Measurements from ENCODE around the gene KRT4. TPM values are rescaled to one million over a fixed set of nuclear protein-coding genes. Genes with fewer than 3 reads are reported as not detected.

Gene KRT4
- total and polyA plus RNA-seq, 2 experiments from 2014 or later = not detected

DNA sequence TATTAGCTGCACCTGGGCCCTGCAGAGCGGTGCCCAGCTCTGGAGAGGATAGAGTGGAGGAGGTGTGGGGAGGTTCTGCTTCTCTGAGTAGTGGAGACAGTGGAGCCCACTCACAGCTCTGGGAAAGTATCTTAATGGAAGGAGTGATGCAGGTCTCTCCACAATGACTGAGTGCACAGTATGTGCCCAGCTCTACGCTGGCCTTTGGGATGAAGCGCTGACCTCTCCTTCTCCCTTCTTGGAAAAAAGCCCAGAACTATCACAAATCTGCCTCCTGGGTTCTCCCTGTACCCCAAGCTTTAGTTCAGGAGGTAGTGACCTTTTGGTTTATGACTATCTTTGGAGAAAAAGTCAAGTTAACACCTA lies 17.5 kb downstream of the KRT4 start (continued):
- TF ChIP-seq, protein P1, sequence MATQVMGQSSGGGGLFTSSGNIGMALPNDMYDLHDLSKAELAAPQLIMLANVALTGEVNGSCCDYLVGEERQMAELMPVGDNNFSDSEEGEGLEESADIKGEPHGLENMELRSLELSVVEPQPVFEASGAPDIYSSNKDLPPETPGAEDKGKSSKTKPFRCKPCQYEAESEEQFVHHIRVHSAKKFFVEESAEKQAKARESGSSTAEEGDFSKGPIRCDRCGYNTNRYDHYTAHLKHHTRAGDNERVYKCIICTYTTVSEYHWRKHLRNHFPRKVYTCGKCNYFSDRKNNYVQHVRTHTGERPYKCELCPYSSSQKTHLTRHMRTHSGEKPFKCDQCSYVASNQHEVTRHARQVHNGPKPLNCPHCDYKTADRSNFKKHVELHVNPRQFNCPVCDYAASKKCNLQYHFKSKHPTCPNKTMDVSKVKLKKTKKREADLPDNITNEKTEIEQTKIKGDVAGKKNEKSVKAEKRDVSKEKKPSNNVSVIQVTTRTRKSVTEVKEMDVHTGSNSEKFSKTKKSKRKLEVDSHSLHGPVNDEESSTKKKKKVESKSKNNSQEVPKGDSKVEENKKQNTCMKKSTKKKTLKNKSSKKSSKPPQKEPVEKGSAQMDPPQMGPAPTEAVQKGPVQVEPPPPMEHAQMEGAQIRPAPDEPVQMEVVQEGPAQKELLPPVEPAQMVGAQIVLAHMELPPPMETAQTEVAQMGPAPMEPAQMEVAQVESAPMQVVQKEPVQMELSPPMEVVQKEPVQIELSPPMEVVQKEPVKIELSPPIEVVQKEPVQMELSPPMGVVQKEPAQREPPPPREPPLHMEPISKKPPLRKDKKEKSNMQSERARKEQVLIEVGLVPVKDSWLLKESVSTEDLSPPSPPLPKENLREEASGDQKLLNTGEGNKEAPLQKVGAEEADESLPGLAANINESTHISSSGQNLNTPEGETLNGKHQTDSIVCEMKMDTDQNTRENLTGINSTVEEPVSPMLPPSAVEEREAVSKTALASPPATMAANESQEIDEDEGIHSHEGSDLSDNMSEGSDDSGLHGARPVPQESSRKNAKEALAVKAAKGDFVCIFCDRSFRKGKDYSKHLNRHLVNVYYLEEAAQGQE (IDR thresholded peaks at IDR 0.05; ENCODE audit: unreplicated experiment) = no peak
- TF ChIP-seq, protein P2, sequence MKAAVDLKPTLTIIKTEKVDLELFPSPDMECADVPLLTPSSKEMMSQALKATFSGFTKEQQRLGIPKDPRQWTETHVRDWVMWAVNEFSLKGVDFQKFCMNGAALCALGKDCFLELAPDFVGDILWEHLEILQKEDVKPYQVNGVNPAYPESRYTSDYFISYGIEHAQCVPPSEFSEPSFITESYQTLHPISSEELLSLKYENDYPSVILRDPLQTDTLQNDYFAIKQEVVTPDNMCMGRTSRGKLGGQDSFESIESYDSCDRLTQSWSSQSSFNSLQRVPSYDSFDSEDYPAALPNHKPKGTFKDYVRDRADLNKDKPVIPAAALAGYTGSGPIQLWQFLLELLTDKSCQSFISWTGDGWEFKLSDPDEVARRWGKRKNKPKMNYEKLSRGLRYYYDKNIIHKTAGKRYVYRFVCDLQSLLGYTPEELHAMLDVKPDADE (IDR thresholded peaks at IDR 0.05) = no peak
- no peak for TF ChIP-seq ZNF114 (CRISPR knock-in tag; IDR thresholded peaks at IDR 0.05)

DNA sequence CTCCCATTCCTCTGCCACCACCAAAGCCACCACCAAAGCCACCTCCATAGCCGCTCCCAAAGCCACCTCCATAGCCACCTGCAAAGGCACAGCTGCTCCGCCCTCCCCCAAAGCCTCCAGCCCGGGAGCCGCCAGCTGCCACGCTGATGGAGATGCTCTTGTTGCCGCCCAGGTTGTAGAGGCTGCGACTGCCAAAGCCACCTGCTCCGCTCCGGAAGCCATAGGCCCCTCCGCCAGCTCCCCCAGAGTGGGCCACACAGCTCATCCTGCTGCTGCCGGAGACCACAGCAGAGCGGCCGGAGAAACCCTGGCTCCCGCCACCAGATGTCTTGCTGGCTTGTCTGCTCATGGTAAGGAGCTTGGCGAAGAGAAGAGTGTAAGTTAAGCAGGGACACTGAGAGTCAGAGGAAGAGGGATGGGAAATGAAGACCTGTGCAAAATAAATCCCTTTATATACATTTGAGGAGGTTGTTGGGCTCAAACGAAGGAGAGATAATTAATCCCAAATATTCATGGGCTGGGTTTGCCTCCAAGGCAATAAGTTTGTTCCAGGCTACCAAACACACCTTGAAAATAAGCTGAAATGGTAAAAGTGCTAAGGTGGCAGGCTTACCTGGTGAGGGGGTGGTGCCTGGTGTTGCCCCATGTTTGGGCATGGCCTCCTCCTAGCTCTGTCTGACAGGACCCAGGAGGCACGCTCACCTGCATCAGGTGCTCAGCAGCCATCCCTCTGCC lies 18.1 kb downstream of the KRT4 start, which contains the start of gene KRT3:
Gene KRT3 (minus strand): TSS at position 424 of the 735 bp plus-strand sequence. CDS start 75 bp downstream, at position 349.
- no peaks in the 10 kb centered on the region for H3K9me3 Mint-ChIP-seq
- H3K36me3 Mint-ChIP-seq (ENCODE audit: low read depth) = no peaks in the 10 kb centered on the region
- Histone ChIP-seq H3K27me3 (ENCODE audit: insufficient read depth) (no peaks in the 10 kb centered on the region), H4K20me1 (replicated peaks; ENCODE audit: insufficient read depth) (no peaks in the 10 kb centered on the region), H3K36me3 (ENCODE audit: insufficient read depth) (no peaks in the 10 kb centered on the region), H3K79me2 (replicated peaks; ENCODE audit: insufficient read depth) (no peaks in the 10 kb centered on the region), H2AFZ (no peak within 1 kb of the TSS), H3K9me2 (ENCODE audit: insufficient read depth) (peaks cover 7% of the 10 kb centered on the region), H3K4me2 (no peak within 1 kb of the TSS), H3F3A (replicated peaks; ENCODE audit: low read depth) (no peaks in the 10 kb centered on the region), H3K27ac (ENCODE audit: low read depth) (no peak within 1 kb of the TSS), H3K4me1 (ENCODE audit: insufficient read depth) (peaks cover 17% of the 10 kb centered on the region), H3K4me3 (no peak within 1 kb of the TSS)
- no peak within 1 kb of the TSS for H3K4me3 Mint-ChIP-seq
- ATAC-seq (no peak), DNase-seq (ENCODE audit: low spot score) (no peak)
- H3K27ac Mint-ChIP-seq = no peak within 1 kb of the TSS
- H3K4me1 Mint-ChIP-seq = peaks cover 15% of the 10 kb centered on the region
- H3K27me3 Mint-ChIP-seq (ENCODE audit: insufficient read depth, low read depth, poor library complexity) = peaks cover 13% of the 10 kb centered on the region
- TF ChIP-seq CREB1 (CRISPR knock-in tag; IDR thresholded peaks at IDR 0.05; ENCODE audit: low read depth) (no peak), JUNB (IDR thresholded peaks at IDR 0.05; ENCODE audit: unreplicated experiment) (no peak), ZNF114 (CRISPR knock-in tag; IDR thresholded peaks at IDR 0.05) (no peak), STAT1 (IDR thresholded peaks at IDR 0.05; ENCODE audit: unreplicated experiment) (no peak), EZH2 (IDR thresholded peaks at IDR 0.05; ENCODE audit: low read depth, unreplicated experiment) (no peak), POLR2AphosphoS5 (IDR thresholded peaks at IDR 0.05; ENCODE audit: low read depth) (no peak)
- TF ChIP-seq, protein P1 (IDR thresholded peaks at IDR 0.05; ENCODE audit: unreplicated experiment) = no peak
- TF ChIP-seq, protein P2 (IDR thresholded peaks at IDR 0.05) = no peak
